GM03348 (cell line): ENCODE results near the gene ASAH2.
"Not testable (repeated sequence)": the region's sequence is repeated elsewhere in the genome, so short reads cannot be mapped to it uniquely, and the experiment has no call there.

Experiments used
- DNase-seq: peaks from one replicate; pipeline ENCODE4 v3.0.0; 2012; ENCODE audit warnings: low spot score

The ASAH2 gene

DNA sequence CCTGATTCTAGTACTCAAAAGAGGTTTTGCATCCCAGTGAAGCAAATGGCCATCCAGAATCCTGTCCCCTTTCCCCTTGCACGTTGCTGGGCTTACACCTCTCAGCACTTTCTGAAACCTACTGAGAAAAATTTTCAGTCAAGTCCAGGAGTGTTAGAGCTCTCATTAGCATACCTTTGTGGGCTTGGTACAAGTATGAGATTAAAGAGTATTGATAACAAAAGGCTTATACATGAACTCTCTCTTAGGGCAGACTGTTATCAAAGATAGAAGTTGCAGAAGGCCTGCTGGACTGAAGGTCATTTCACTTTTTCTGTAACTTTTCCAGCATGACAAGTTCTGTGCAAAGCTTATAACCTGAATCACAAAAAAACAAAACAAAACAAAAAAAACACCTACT is at the start of gene ASAH2:
TSS of gene ASAH2 (minus strand) at position 123 of the 400 bp plus-strand sequence. CDS start 2,906 bp downstream, outside the sequence.
- no peak for DNase-seq

GRCh38 chr10:50299948-50300669 is 48.8 kb upstream of the ASAH2 start:
- no peak for DNase-seq

DNA sequence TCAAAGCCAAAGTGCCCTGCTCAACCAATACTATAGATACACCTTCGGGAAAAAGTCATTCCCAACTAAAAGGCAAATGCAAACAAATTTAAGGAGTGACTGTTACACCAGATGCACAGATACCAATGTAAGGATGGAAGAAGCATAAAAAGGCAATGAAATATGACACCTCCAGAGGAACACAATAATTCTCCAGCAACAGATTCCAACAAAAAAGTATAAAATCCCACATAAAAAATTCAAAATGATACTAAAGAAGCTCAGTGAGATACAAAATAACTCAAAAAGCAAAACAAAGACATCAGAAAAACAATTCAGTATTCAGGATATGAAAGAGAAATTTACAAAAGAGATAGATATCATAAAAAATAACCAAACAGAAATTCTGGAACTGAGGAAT is 44.1 kb upstream of the ASAH2 start:
- no peak for DNase-seq

- DNase-seq: no peak
Measured at GRCh38 chr10:50294582-50294981, 43.3 kb upstream of the ASAH2 start.

DNA sequence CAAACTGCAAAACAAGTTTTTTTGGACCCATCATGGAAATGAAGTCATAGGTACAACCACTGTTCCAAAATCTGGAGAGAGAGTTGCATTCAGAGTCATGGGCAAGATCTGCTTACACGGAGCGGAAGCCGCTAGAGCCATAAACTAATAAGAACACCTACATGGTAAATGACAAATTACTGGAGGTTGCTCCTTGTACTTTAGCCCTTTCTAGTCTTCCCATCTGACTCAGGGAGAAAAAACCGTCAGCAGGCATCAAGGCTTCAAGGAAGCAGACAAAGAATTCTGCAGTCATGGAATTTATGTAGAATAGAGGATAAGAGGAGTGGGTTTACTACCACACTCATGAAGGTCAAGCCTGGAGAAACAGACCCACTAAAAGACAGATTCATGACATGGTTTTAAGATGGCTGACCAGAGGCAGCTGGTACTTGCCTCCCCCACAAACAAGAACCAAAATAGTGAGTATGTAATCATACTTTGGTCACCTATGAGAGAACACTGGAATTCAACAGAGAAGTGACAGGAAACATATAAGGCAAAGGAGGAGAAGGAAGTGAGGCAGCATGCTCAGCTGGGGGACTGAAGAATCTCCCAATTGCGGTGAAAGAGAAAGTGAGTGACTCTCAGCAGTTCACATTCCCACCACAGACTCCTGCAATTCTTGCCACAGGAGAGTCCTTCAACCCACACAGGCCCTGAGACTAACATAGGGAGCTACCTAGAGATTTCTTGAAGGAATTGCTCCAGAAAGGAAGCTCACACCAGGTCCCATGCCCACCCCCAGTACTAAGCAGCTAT is 42.4 kb upstream of the ASAH2 start:
- no peak for DNase-seq

DNA sequence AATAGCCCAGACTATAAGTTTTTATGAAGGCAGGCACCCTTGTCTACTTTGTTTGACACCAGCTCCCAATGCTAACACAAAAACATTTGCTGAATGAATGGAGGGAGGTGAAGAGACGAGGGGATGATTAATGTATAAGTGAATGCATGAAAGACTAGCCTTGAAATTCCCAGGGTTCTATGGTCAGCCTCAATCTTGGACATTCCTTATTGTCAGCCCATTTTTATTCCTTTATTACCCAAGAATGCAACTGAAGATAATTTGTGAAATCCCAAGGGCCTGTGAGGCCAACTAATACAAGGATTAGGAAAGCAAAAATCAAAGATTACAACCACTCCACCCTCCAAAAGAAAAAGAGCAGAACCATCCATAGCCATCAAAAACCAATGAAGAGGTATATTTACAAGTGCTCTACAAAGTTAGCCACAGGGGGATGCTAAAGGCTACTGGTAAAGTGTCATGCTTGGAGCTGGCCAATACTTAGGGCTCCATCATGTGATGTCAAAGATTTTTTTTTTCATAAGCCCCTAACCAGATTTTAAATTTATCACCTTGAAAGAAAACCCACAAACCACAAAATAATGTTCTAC is 40.0 kb upstream of the ASAH2 start:
- DNase-seq: peak; percentile 23

DNA sequence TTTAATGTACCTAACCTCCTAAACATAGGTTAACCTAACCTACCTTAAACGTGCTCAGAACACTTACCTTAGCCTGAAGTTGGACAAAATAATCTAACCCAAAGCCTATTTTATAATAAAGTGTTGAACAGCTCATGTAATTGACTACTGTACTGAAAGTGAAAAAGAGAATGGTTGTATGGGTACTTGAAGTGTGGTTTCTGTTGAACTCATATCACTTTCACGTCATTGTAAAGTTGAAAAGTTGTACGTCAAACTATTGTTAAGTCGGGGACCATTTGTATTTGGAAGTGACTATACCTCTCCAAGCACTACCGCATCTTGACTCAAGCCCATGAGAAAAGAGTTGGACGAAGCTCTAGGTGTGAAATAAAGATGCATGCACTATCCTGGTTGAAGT is 37.9 kb upstream of the ASAH2 start:
- DNase-seq: no peak

GRCh38 chr10:50286996-50287803 is 35.9 kb upstream of the ASAH2 start:
- DNase-seq: no peak

- peak; percentile 60 for DNase-seq
Measured at GRCh38 chr10:50286517-50286916, 35.2 kb upstream of the ASAH2 start.

DNA sequence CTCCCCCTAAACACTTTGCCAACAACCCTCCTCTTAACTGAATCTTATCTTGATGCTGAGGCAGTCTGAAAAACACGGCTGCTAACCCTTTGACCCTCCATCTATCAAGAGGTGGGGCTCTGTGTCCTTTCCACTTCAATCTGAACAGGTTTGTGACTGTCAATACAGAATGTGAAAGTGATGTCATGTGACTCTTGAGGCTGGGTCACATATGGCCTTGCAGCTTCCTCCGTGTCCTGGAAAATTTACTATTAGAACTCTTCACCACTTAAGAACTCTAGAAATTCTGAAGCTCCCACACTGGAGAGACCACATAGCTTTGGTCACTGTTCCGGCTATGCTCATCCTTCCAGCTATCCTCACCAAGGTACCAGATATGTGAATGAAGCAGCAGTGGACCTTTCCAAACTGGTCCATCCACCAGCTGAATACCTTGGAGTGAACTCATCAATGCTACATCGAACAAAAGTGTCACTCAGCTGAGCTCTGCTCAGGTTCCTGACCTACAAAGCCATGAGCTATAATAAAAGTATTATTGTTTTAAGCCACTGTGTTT is 30.7 kb upstream of the ASAH2 start:
- no peak for DNase-seq

DNA sequence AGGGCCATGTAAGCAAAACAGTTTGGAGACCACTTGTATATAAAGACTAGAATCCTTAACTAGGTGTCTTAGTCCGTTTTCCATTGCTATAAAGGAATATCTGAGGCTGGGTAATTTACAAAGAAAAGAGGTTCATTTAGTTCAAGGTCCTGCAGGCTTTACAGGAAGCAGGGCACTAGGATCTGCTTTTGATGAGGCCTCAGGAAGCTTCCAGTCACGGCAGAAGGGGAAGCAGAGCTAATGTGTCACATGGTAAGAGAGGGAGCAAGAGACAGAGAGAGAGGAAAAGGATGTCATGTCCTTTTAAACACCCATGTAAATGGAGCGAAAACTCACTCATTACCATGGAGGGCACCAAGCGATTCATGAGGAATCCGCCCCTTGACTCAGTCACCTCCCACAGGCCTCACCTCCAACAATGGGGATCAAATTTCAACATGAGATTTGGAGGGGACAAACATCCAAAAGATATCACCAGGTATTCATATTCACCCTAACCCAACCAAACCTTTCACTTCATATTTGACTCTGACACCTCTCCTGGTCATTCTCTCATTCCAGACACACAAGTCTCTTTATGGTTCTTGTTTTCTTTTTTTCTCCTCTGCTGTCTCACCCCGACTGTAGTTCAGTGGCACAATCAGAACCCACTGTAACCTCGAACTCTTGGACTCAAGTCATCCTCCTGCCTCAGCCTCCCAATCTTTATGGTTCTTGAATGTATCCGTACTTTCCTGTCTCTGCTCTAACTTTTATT is 30.1 kb upstream of the ASAH2 start:
- no peak for DNase-seq

DNA sequence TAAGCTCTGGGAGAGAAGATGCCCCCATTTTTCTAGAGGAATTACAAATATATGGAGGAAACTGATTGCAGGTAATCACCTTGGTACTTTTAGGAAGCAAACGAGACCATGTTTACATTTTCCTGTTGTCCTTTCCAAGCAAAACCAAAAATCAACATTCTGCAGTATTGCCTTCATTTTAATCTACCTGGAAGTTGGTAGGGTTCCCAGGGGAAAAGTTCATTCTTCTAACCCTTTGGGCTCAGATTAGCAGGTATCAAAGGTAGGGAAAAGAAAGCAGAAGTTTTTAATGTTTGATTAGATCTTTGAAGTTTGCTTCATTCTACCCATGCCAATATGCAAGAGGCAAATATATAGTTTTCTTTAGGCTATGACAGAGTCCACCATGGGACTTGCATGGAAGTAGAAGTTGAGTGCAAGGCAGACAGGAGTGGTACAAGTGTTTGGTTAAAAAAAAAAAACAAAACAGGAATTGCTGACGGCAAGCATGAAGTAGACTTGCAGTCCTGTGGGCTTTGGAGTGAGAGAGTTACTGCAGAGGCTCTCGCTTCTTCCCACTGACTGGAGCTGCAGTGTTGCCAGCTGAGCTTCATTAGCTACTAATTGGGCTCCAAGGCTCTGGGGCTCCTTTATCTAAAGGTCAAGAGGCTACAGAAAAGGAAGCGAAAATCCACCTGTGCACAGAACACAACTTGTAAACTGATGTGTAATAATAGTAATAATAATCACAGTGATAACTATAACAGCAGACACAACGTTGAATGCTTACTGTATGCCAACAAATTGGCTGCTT is 28.9 kb upstream of the ASAH2 start:
- DNase-seq: no peak

- no peak for DNase-seq
Measured at GRCh38 chr10:50279489-50279888, 28.2 kb upstream of the ASAH2 start.

DNA sequence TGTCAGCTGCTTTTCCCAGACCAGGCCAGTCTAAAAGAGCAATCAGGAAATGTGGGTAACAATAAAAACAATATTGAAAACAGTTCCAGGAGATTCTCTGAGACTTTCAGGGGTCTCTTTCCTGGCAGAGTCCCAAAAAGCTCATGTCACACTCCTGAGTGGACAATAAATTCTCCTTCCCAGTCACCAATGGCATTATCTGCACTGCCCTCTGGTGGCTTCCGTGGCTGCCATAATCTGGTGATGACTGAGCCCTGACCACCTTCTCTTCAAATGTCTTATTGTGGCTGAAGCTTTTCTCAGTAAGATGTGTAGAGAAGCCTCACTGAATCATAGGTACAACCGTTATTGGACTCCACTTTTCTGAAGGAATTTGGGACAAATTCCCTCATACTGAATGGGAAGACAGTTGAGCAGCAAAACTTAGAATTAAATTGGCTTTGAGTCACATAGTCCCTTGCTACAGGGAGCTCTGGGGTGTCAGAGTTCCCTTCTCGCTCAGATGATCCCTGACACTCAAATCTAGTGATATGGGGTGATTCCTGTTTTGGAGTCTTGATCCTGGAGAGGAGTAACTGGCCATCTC is 24.4 kb upstream of the ASAH2 start:
- DNase-seq: peak; percentile 24

DNA sequence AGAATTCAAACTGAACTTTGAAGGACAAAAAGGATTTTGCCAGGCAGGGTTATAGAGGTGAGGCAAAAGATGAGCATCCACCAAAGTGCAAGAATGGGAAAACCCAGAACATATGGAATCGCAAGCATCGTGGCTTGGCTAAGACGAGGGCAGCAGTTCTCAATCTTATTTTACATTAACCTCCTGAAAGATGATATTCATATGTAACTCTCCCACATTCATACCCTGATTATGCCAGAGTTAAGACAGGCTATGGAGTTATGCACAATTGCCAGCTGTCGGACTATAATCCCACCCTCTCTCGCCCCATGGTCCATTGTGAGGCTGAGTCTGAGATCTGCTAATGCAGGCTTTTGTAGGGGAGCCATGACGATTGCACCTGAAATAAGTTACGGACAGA is 21.2 kb upstream of the ASAH2 start:
- DNase-seq: no peak

DNA sequence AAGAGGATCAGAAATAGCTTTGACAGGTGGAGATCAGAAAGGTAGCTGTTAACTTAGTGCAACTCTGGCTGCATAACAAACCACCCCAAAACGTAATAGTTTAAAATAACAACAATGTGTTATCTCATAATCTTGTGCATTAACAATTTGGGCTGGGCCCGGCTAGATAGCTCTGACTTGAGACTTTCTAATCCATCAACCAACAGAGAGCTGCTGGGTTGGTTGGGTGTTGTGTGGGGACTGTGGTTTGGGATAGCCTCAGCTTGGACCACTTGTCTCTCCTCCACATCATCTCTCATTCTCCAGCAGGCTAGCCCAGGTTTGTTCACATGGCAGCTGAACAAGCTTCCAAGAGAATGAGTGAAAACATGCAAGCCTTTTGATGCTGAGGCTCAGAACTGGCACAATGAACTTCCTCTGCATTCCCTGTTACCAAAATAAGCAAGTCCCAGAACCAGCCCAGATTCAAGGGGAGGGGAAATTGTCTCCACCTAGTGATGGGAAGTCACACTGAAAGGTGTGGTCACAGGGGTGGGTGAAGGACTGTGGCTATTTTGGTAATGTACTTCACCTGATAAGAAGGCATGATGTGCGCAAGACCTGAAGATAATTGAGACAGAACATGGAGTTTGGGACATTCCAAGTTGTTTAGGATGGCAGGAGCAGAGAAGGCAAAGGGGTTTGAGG is 20.4 kb upstream of the ASAH2 start:
- no peak for DNase-seq

DNA sequence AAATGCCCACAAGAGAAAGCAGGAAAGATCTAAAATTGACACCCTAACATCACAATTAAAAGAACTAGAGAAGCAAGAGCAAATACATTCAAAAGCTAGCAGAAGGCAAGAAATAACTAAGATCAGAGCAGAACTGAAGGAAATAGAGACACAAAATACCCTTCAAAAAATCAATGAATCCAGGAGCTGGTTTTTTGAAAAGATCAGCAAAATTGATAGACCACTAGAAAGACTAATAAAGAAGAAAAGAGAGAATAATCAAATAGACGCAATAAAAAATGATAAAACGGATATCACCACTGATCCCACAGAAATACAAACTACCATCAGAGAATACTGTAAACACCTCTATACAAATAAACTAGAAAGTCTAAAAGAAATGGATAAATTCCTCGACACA is 16.6 kb upstream of the ASAH2 start:
- DNase-seq: not testable (repeated sequence)

GRCh38 chr10:50262625-50263024 is 11.3 kb upstream of the ASAH2 start:
- not testable (repeated sequence) for DNase-seq

GRCh38 chr10:50260791-50261281 is 9.5 kb upstream of the ASAH2 start:
- DNase-seq: peak; percentile 11
